BLaER1 treated with 17β-estradiol and CSF1 and Interleukin-3, amounts not matched to agents 10 nM and 100 nM (cell line): Measurements from ENCODE around the gene HIBADH.

Experiments used
- H3K27ac ChIP-seq, 11 experiments: shearing (Covaris generic); formaldehyde crosslinking; 2 replicates each; pipeline ENCODE4 v1.8.1; 2022
- H3K27me3 ChIP-seq, 11 experiments: shearing (Covaris generic); formaldehyde crosslinking; 2 replicates each; pipeline ENCODE4 v1.8.1; 2022
- H3K36me3 ChIP-seq, 11 experiments: shearing (Covaris generic); formaldehyde crosslinking; 2 replicates each; pipeline ENCODE4 v1.8.1; 2022
- H3K4me1 ChIP-seq, 10 experiments: shearing (Covaris generic); formaldehyde crosslinking; 2 replicates each; pipeline ENCODE4 v1.8.1; 2022
- H3K4me2 ChIP-seq, 11 experiments: shearing (Covaris generic); formaldehyde crosslinking; 2 replicates each; pipeline ENCODE4 v1.8.1; 2022
- H3K4me3 ChIP-seq, 10 experiments: shearing (Covaris generic); formaldehyde crosslinking; 2 replicates each; pipeline ENCODE4 v1.8.1; 2022
- H3K9ac ChIP-seq, 11 experiments: shearing (Covaris generic); formaldehyde crosslinking; 2 replicates each; pipeline ENCODE4 v1.8.1; 2022
- H3K9me3 ChIP-seq, 11 experiments: shearing (Covaris generic); formaldehyde crosslinking; replicated peaks in 1 of 11; 2 replicates each; pipeline ENCODE4 v1.8.1; 2022
- H4K20me1 ChIP-seq, 11 experiments: shearing (Covaris generic); formaldehyde crosslinking; 2 replicates each; pipeline ENCODE4 v1.8.1; 2022
- Cebpa-rat ChIP-seq, 11 experiments: shearing (Covaris generic); IDR thresholded peaks; 2 replicates each; pipeline ENCODE4 v1.8.1; 2022

The HIBADH gene

GRCh38 chr7:27616914-27617548 is 45.7 kb downstream of the HIBADH start:
- peak overlapping the region in 9 of 11 experiments; percentile 30 to 86 (median 75); a peak in 17 of 22 replicates for H3K4me2 ChIP-seq
- TF ChIP-seq Cebpa-rat (IDR thresholded peaks at IDR 0.05): no peak
- H3K4me1 ChIP-seq: peaks cover 6 to 35% (median 30%) of the 10 kb centered on the region in 10 experiments; a peak in 17 of 20 replicates
- peaks cover 54 to 67% (median 63%) of the 10 kb centered on the region in 11 experiments for H3K9me3 ChIP-seq
- no peaks in the 10 kb centered on the region for H4K20me1 ChIP-seq
- peaks cover 27 to 53% (median 42%) of the 10 kb centered on the region in 11 experiments for H3K36me3 ChIP-seq
- no peaks in the 10 kb centered on the region for H3K27me3 ChIP-seq
- H3K9ac ChIP-seq: peak overlapping the region in 1 of 11 experiments; percentile 60; a peak in 1 of 22 replicates
- H3K4me3 ChIP-seq: peak overlapping the region in 3 of 10 experiments; percentile 3 to 31 (median 8); a peak in 3 of 20 replicates
- peak overlapping the region in 3 of 11 experiments; percentile 49 to 79 (median 71); a peak in 6 of 22 replicates for H3K27ac ChIP-seq

- Histone ChIP-seq H3K4me3 (peak overlapping the region in 3 of 10 experiments; percentile 14 to 30 (median 21); a peak in 3 of 20 replicates), H3K36me3 (peaks cover 18 to 44% (median 35%) of the 10 kb centered on the region in 11 experiments), H3K27ac (peak overlapping the region in 1 of 11 experiments; percentile 79; a peak in 2 of 22 replicates), H3K4me1 (peaks cover 6 to 35% (median 30%) of the 10 kb centered on the region in 10 experiments; a peak in 17 of 20 replicates), H3K9me3 (peaks cover 45 to 58% (median 54%) of the 10 kb centered on the region in 11 experiments), H3K4me2 (peak overlapping the region in 7 of 11 experiments; percentile 2 to 86 (median 39); a peak in 10 of 22 replicates), H3K9ac (no peak overlapping the region), H4K20me1 (no peaks in the 10 kb centered on the region), H3K27me3 (no peaks in the 10 kb centered on the region)
- no peak for TF ChIP-seq Cebpa-rat (IDR thresholded peaks at IDR 0.05)
Observed at GRCh38 chr7:27616186-27616491, 46.5 kb downstream of the HIBADH start.

- no peaks in the 10 kb centered on the region for H3K27me3 ChIP-seq
- no peaks in the 10 kb centered on the region for H4K20me1 ChIP-seq
- peak overlapping the region in 1 of 11 experiments; percentile 79; a peak in 2 of 22 replicates for H3K27ac ChIP-seq
- H3K9me3 ChIP-seq: peaks cover 40 to 52% (median 49%) of the 10 kb centered on the region in 11 experiments
- peak overlapping the region in 7 of 11 experiments; percentile 2 to 86 (median 39); a peak in 10 of 22 replicates for H3K4me2 ChIP-seq
- no peak overlapping the region for H3K9ac ChIP-seq
- TF ChIP-seq Cebpa-rat (IDR thresholded peaks at IDR 0.05): no peak
- H3K36me3 ChIP-seq: peaks cover 15 to 38% (median 30%) of the 10 kb centered on the region in 11 experiments
- peak overlapping the region in 3 of 10 experiments; percentile 14 to 30 (median 21); a peak in 3 of 20 replicates for H3K4me3 ChIP-seq
- peaks cover 6 to 35% (median 30%) of the 10 kb centered on the region in 10 experiments; a peak in 17 of 20 replicates for H3K4me1 ChIP-seq
Observed at GRCh38 chr7:27615420-27616185, 47.1 kb downstream of the HIBADH start.

- no peaks in the 10 kb centered on the region for H4K20me1 ChIP-seq
- H3K36me3 ChIP-seq: peaks cover 6 to 26% (median 20%) of the 10 kb centered on the region in 11 experiments; a peak in 19 of 22 replicates
- no peak overlapping the region for H3K27ac ChIP-seq
- H3K9me3 ChIP-seq: peaks cover 25 to 37% (median 34%) of the 10 kb centered on the region in 11 experiments
- H3K4me1 ChIP-seq: peaks cover 6 to 35% (median 30%) of the 10 kb centered on the region in 10 experiments; a peak in 17 of 20 replicates
- no peak overlapping the region for H3K4me3 ChIP-seq
- no peak overlapping the region for H3K9ac ChIP-seq
- no peaks in the 10 kb centered on the region for H3K27me3 ChIP-seq
- TF ChIP-seq Cebpa-rat (IDR thresholded peaks at IDR 0.05): no peak
- no peak overlapping the region for H3K4me2 ChIP-seq
Observed at GRCh38 chr7:27614095-27614494, 48.6 kb downstream of the HIBADH start.

GRCh38 chr7:27611059-27611458 is 51.6 kb downstream of the HIBADH start:
- Histone ChIP-seq H4K20me1 (no peaks in the 10 kb centered on the region), H3K9me3 (peaks cover 8 to 19% (median 14%) of the 10 kb centered on the region in 11 experiments), H3K36me3 (peaks cover under 1 to 16% (median 10%) of the 10 kb centered on the region in 11 experiments; a peak in 16 of 22 replicates), H3K4me1 (peaks cover 0 to 5% (median 2%) of the 10 kb centered on the region in 10 experiments; a peak in 11 of 20 replicates), H3K4me2 (no peak overlapping the region), H3K27me3 (no peaks in the 10 kb centered on the region), H3K4me3 (no peak overlapping the region), H3K9ac (no peak overlapping the region), H3K27ac (no peak overlapping the region)
- TF ChIP-seq Cebpa-rat (IDR thresholded peaks at IDR 0.05): no peak

GRCh38 chr7:27608776-27609495 is 53.7 kb downstream of the HIBADH start:
- Histone ChIP-seq H3K9me3 (peaks cover 0 to 5% (median 0%) of the 10 kb centered on the region in 11 experiments; a peak in 1 of 22 replicates), H4K20me1 (no peaks in the 10 kb centered on the region), H3K9ac (no peak overlapping the region), H3K4me2 (no peak overlapping the region), H3K27ac (no peak overlapping the region), H3K4me1 (no peaks in the 10 kb centered on the region), H3K4me3 (no peak overlapping the region), H3K27me3 (no peaks in the 10 kb centered on the region), H3K36me3 (no peaks in the 10 kb centered on the region)
- no peak for TF ChIP-seq Cebpa-rat (IDR thresholded peaks at IDR 0.05)

GRCh38 chr7:27607210-27607606 is 55.5 kb downstream of the HIBADH start:
- H3K4me3 ChIP-seq: no peak overlapping the region
- no peak for TF ChIP-seq Cebpa-rat (IDR thresholded peaks at IDR 0.05)
- no peaks in the 10 kb centered on the region for H3K36me3 ChIP-seq
- H3K4me2 ChIP-seq: no peak overlapping the region
- H3K27me3 ChIP-seq: no peaks in the 10 kb centered on the region
- H3K9ac ChIP-seq: no peak overlapping the region
- no peaks in the 10 kb centered on the region for H4K20me1 ChIP-seq
- no peaks in the 10 kb centered on the region for H3K9me3 ChIP-seq
- H3K27ac ChIP-seq: no peak overlapping the region
- no peaks in the 10 kb centered on the region for H3K4me1 ChIP-seq

- Histone ChIP-seq H3K27ac (no peak overlapping the region), H3K9ac (no peak overlapping the region), H4K20me1 (no peaks in the 10 kb centered on the region), H3K36me3 (no peaks in the 10 kb centered on the region), H3K4me2 (no peak overlapping the region), H3K27me3 (no peaks in the 10 kb centered on the region), H3K4me3 (no peak overlapping the region), H3K9me3 (no peaks in the 10 kb centered on the region), H3K4me1 (no peaks in the 10 kb centered on the region)
- TF ChIP-seq Cebpa-rat (IDR thresholded peaks at IDR 0.05): no peak
Observed at GRCh38 chr7:27606270-27607209, 56.1 kb downstream of the HIBADH start.
